Measurements from ENCODE around the gene SYS1. TPM values are rescaled to one million over a fixed set of nuclear protein-coding genes. Genes with fewer than 3 reads are reported as not detected.

SYS1 gene
- polyA plus RNA-seq, 1 of the 3 experiments (the other 2 are of a cell fraction): 26.5 TPM

- TF ChIP-seq, protein P1, sequence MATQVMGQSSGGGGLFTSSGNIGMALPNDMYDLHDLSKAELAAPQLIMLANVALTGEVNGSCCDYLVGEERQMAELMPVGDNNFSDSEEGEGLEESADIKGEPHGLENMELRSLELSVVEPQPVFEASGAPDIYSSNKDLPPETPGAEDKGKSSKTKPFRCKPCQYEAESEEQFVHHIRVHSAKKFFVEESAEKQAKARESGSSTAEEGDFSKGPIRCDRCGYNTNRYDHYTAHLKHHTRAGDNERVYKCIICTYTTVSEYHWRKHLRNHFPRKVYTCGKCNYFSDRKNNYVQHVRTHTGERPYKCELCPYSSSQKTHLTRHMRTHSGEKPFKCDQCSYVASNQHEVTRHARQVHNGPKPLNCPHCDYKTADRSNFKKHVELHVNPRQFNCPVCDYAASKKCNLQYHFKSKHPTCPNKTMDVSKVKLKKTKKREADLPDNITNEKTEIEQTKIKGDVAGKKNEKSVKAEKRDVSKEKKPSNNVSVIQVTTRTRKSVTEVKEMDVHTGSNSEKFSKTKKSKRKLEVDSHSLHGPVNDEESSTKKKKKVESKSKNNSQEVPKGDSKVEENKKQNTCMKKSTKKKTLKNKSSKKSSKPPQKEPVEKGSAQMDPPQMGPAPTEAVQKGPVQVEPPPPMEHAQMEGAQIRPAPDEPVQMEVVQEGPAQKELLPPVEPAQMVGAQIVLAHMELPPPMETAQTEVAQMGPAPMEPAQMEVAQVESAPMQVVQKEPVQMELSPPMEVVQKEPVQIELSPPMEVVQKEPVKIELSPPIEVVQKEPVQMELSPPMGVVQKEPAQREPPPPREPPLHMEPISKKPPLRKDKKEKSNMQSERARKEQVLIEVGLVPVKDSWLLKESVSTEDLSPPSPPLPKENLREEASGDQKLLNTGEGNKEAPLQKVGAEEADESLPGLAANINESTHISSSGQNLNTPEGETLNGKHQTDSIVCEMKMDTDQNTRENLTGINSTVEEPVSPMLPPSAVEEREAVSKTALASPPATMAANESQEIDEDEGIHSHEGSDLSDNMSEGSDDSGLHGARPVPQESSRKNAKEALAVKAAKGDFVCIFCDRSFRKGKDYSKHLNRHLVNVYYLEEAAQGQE (IDR thresholded peaks at IDR 0.05; ENCODE audit: low read depth, low read length): no peak
- no peak for TF ChIP-seq IRF3 (IDR thresholded peaks at IDR 0.05; ENCODE audit: low read depth, low read length)
- TF ChIP-seq, protein P2, sequence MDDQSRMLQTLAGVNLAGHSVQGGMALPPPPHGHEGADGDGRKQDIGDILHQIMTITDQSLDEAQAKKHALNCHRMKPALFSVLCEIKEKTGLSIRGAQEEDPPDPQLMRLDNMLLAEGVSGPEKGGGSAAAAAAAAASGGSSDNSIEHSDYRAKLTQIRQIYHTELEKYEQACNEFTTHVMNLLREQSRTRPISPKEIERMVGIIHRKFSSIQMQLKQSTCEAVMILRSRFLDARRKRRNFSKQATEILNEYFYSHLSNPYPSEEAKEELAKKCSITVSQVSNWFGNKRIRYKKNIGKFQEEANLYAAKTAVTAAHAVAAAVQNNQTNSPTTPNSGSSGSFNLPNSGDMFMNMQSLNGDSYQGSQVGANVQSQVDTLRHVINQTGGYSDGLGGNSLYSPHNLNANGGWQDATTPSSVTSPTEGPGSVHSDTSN (IDR thresholded peaks at IDR 0.05): no peak
- TF ChIP-seq, protein P3, sequence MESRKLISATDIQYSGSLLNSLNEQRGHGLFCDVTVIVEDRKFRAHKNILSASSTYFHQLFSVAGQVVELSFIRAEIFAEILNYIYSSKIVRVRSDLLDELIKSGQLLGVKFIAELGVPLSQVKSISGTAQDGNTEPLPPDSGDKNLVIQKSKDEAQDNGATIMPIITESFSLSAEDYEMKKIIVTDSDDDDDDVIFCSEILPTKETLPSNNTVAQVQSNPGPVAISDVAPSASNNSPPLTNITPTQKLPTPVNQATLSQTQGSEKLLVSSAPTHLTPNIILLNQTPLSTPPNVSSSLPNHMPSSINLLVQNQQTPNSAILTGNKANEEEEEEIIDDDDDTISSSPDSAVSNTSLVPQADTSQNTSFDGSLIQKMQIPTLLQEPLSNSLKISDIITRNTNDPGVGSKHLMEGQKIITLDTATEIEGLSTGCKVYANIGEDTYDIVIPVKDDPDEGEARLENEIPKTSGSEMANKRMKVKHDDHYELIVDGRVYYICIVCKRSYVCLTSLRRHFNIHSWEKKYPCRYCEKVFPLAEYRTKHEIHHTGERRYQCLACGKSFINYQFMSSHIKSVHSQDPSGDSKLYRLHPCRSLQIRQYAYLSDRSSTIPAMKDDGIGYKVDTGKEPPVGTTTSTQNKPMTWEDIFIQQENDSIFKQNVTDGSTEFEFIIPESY (IDR thresholded peaks at IDR 0.05; ENCODE audit: borderline replicate concordance, low read depth): no peak
Observed at GRCh38 chr20:45329497-45330319, 33.2 kb upstream of the SYS1 start (continued).

DNA sequence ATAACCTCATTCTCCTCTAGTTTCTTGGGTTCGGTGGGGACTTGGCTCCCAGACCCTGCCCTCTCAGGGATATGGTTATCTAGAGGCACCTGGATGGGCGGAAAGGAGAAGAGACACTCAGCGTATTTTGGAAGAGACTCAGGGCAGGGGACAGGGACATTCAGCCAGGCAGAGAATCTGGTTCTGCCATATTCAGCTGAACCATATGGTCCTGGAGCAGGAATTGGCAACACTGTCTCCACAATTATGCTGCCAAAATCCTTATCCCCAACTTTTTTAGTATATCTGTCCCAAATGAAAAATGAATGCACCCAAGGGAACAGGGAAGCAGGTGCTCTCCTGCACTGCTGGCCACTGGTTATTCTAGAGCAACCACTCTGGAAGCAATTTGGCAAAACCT lies 32.5 kb upstream of the SYS1 start:
- Histone ChIP-seq H3F3A (replicated peaks; ENCODE audit: insufficient read depth) (no peaks in the 10 kb centered on the region), H3K9me2 (no peaks in the 10 kb centered on the region), H3K27ac (ENCODE audit: low read depth in 2 of 2, low read length in 1 of 2) (no peak overlapping the region), H4K20me1 (ENCODE audit: insufficient read depth) (no peaks in the 10 kb centered on the region), H3K36me3 (replicated peaks in 1 of 2; ENCODE audit: control insufficient read depth in 1 of 2, insufficient read depth in 2 of 2, low read length in 1 of 2) (peaks cover 45 to 48% of the 10 kb centered on the region in 2 experiments), H3K9ac (no peak overlapping the region), H2AFZ (ENCODE audit: low read depth) (no peak overlapping the region), H3K4me1 (ENCODE audit: control insufficient read depth in 1 of 2, insufficient read depth in 2 of 2, low read depth in 1 of 2, low read length in 1 of 2) (peaks cover under 1% of the 10 kb centered on the region in 2 experiments; a peak in 2 of 4 replicates), H3K4me2 (no peak overlapping the region), H3K9me3 (no peaks in the 10 kb centered on the region), H3K79me2 (ENCODE audit: insufficient read depth) (peaks cover 9% of the 10 kb centered on the region), H3K27me3 (ENCODE audit: insufficient read depth) (no peaks in the 10 kb centered on the region), H3K4me3 (ENCODE audit: low read depth in 2 of 2, low read length in 1 of 2) (no peak overlapping the region)
- CTCF ChIA-PET: no interaction called here
- WGBS (ENCODE audit: low lambda C conversion rate): 97% methylated on average over 3 of the region's 3 CpGs
- DNase-seq: no peak
- POLR2A ChIA-PET: no interaction called here
- TF ChIP-seq, protein P4, sequence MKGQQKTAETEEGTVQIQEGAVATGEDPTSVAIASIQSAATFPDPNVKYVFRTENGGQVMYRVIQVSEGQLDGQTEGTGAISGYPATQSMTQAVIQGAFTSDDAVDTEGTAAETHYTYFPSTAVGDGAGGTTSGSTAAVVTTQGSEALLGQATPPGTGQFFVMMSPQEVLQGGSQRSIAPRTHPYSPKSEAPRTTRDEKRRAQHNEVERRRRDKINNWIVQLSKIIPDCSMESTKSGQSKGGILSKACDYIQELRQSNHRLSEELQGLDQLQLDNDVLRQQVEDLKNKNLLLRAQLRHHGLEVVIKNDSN (IDR thresholded peaks at IDR 0.05; ENCODE audit: borderline replicate concordance, low read depth): no peak
- TF ChIP-seq FOXM1 (IDR thresholded peaks at IDR 0.05; ENCODE audit: low read depth) (no peak), FOXJ3 (CRISPR knock-in tag; IDR thresholded peaks at IDR 0.05) (no peak), JUND (IDR thresholded peaks at IDR 0.05) (no peak), EZH2phosphoT487 (IDR thresholded peaks at IDR 0.05; ENCODE audit: borderline replicate concordance, low read depth) (no peak), SIN3A (IDR thresholded peaks at IDR 0.05; ENCODE audit: borderline replicate concordance, low read depth, low read length) (no peak), NRF1 (IDR thresholded peaks at IDR 0.05; ENCODE audit: low read depth, low read length) (no peak), EP300 (IDR thresholded peaks at IDR 0.05; ENCODE audit: borderline replicate concordance in 1 of 2, low read depth in 1 of 2, low read length in 1 of 2) (no peak), TCF12 (IDR thresholded peaks at IDR 0.05) (no peak), FOSL2 (IDR thresholded peaks at IDR 0.05; ENCODE audit: borderline replicate concordance, low read depth) (no peak), GATA2 (CRISPR knock-in tag; IDR thresholded peaks at IDR 0.05) (no peak), RFX5 (IDR thresholded peaks at IDR 0.05; ENCODE audit: low read length) (no peak), GABPA (IDR thresholded peaks at IDR 0.05; ENCODE audit: low read depth) (no peak)
- TF ChIP-seq, protein P1 (IDR thresholded peaks at IDR 0.05; ENCODE audit: low read depth, low read length): no peak
